SH-SY5Y (cell line): ENCODE results near the gene CCDC134.

ENCODE experiments used
- GATA2 ChIP-seq: IDR thresholded peaks from 2 replicates; pipeline ENCODE4 v1.6.1; 2011; ENCODE audit warnings: mild to moderate bottlenecking, low read depth, low read length
- GATA3 ChIP-seq: IDR thresholded peaks from 2 replicates; pipeline ENCODE4 v1.6.1; 2011; ENCODE audit warnings: low read depth, mild to moderate bottlenecking, low read length, moderate library complexity

The CCDC134 gene

GRCh38 chr22:41825376-41825775, 24.9 kb downstream of the CCDC134 start:
- TF ChIP-seq GATA3 (no peak), GATA2 (no peak)

- TF ChIP-seq GATA2 (no peak), GATA3 (no peak)
These were observed 25.5 kb downstream of the CCDC134 start for GRCh38 chr22:41826021-41826420.

DNA sequence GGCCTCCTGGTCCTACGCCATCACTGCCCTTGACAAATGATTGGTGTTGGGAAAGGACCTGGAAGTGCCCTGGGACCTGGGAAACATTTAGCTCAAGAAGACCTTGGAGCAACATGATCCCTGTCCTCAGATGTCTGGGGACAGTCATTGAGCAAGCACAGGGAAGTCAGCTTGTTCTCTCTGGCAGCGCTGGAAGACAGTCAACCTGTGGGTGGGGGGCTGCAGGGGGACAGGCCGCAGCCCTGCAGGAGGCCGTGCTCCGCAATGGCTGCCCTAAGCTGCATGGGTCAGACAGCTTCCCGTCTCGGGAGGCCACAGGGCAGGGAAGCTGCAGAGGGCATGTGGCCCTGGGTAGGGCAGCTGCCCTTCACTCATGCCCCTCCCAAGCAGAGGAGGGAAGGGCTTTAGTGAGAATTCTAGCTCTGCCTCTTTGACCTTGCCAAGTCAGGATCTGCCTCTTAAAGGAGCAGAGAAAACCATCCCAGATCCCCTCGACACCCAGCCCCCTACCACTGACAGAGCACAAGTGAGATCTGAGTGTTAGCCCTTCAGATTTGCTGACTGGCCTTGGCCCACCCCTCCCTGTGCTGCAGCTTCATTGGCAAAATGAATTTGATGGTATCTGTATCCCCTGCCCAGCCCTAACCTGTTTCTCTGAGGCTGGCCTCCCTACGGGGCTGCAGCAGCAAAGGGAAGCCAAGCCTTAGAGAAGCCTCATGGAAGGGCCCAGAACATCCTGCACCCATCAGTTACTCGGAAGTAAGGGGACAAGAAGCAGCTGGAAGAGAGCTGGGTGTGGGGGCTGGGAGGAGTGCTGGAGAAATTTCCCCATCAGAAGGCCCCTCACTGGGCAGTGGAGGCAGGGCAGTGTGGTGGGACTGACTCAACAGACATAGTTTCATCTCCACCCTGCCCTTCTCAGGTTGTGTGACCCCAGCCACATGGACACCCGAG, 26.2 kb downstream of the CCDC134 start:
- TF ChIP-seq GATA2 (no peak), GATA3 (no peak)

- TF ChIP-seq GATA2 (no peak), GATA3 (no peak)
These were observed 27.2 kb downstream of the CCDC134 start for GRCh38 chr22:41827671-41828070.

DNA sequence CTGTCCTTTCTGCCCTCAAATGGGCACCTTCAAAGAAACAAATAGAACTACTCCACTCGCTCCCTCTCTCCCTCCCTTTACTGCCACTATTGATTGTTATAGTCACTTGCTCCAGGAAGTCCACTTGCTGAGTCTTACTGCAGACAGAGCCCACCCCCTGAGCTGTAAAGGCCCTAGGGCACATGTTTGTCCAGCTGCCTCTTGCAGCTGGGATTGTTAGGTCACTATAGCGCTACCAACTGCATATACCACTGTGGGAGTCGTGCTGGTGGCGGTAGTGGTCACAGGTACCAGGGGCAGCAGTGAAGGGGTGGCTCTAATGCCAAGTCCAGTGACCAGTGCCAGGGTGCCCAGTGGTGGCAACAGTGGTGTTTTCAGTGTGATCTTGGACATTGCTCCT, 28.0 kb downstream of the CCDC134 start:
- no peak for TF ChIP-seq GATA2
- TF ChIP-seq GATA3, result no peak

GRCh38 chr22:41830174-41830573, 29.7 kb downstream of the CCDC134 start:
- TF ChIP-seq GATA3, result no peak
- TF ChIP-seq GATA2, result no peak

GRCh38 chr22:41831383-41831782, 30.9 kb downstream of the CCDC134 start:
- TF ChIP-seq GATA3 (no peak), GATA2 (no peak)

DNA sequence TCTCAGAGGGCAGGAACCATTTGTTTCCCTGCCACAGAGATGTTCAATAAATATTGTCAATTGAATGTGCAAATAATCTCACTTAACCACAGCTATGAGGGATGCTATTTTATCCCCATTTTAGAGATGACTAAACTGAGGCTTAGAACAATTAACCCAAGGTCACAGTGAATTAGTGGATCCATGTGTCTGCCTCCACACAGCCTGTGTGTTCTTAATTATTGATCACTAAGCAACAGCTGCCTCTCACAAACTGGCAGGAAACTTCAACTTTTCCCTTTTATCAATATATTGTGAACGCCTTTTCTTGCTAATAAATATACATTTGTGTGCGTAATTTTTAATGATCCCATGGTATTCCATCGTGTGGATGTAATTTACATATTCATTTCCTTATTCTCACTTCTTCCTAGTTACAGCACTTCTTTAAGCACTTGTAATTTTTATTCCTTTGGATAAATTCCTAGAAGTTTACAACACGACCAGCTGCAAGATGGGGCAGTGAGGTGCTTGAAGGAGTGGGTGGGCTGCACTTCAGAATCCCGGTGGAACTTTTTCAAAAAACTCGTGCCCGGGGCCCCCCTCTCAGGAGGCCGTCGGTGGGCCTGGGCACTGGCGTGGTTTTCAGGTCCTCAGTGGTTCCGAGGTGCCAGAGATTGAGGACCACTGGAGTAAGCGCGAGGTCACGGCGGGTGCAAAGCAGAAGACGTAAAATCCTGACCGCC, 31.5 kb downstream of the CCDC134 start:
- no peak for TF ChIP-seq GATA3
- no peak for TF ChIP-seq GATA2

- TF ChIP-seq GATA2 (no peak), GATA3 (no peak)
These were observed 32.3 kb downstream of the CCDC134 start, which contains the start of gene SREBF2 for GRCh38 chr22:41832553-41833368. Gene SREBF2, plus strand, starts transcription at chr22:41833105. Its CDS starts 166 bp downstream, at chr22:41833271.

GRCh38 chr22:41833369-41834004, 33.0 kb downstream of the CCDC134 start:
- no peak for TF ChIP-seq GATA3
- no peak for TF ChIP-seq GATA2

GRCh38 chr22:41834005-41834944, 33.8 kb downstream of the CCDC134 start:
- TF ChIP-seq GATA3 (no peak), GATA2 (no peak)

DNA sequence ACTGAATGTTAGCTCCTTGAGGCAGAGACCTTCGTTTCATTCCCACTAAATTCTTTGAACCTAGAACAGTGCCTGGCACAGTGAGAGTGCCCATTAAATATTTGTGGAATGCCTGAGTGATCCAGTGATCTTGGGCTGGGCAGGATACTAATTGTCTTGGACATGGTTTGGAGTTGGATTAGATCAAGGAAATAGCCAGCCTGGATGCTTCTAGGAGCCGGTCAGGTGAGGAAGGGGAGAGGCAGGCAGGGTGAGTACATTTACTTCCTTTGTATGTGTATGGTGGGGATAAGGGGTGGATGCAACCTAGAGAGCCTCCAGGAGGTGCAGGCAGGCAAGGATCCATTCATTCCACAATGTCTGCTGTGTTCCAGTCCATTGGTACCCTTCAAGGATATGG, 36.1 kb downstream of the CCDC134 start:
- TF ChIP-seq GATA2 (no peak), GATA3 (no peak)
